Muscle layer of duodenum (tissue), 2 donors: Measurements from ENCODE around the gene EMID1.
A peak's percentile ranks its signal among the peaks of the same experiment; 100 is the strongest.

Experiments
- H3K27ac ChIP-seq: one replicate; pipeline ENCODE4 v1.7.0; 2013; ENCODE audit warnings: mild to moderate bottlenecking, low read length
- H3K27me3 ChIP-seq: one replicate; pipeline ENCODE4 v1.7.0; 2013; ENCODE audit warnings: low read depth, mild to moderate bottlenecking, control low read depth, low read length
- H3K36me3 ChIP-seq, 2 donors: one replicate each; pipeline ENCODE4 v1.7.0; 2013; ENCODE audit warnings: low read length in 2 of 2, control low read depth in 1 of 2, mild to moderate bottlenecking in 1 of 2; ENCODE audit not compliant: insufficient read depth in 2 of 2, control insufficient read depth in 1 of 2
- H3K4me1 ChIP-seq, 2 donors: one replicate each; pipeline ENCODE4 v1.7.0; 2013; ENCODE audit warnings: low read length in 2 of 2, mild to moderate bottlenecking in 2 of 2, control low read depth in 1 of 2, moderate library complexity in 1 of 2; ENCODE audit not compliant: insufficient read depth in 2 of 2, control insufficient read depth in 1 of 2
- H3K4me3 ChIP-seq, 2 donors: one replicate each; pipeline ENCODE4 v1.7.0; 2013; ENCODE audit warnings: low read length in 2 of 2, low read depth in 1 of 2, mild to moderate bottlenecking in 1 of 2
- H3K9me3 ChIP-seq, 2 donors: one replicate each; pipeline ENCODE4 v1.7.0; 2013; ENCODE audit warnings: low read length in 2 of 2, control low read depth in 1 of 2, mild to moderate bottlenecking in 1 of 2; ENCODE audit not compliant: control insufficient read depth in 1 of 2
- donor health status: healthy.

The EMID1 gene

DNA sequence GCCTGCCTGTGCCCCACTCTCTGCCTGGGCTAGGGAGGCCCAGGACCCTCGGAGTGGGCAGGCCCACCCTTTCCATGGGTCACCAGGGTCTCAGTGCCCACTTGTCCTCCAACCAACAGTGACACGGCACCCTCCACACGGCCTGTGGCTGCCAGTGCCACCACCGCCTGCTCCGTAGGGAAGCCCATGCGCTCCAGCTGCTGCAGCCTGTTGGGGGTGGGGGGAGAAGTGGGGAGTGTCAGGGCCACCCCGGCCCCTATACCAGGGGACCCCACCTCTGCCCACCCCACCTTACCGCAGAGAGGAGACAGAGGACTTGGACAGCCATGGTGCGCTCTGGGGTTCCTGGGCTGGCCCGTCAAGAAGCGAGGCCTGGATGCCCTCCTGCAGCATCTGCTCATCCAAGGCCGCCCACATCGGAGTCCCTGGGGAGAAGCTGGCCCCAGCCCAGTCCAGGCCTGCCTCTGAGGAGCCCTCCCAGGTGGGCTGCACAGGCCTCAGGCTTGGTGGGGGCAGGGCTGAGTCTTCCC lies 54.4 kb downstream of the EMID1 start:
- H3K9me3 ChIP-seq: no peaks in the 10 kb centered on the region
- no peak overlapping the region for H3K27ac ChIP-seq
- peaks cover 5 to 21% of the 10 kb centered on the region in 2 donors for H3K36me3 ChIP-seq
- no peaks in the 10 kb centered on the region for H3K4me1 ChIP-seq
- no peak overlapping the region for H3K4me3 ChIP-seq
- H3K27me3 ChIP-seq: no peaks in the 10 kb centered on the region

- Histone ChIP-seq H3K4me1 (no peaks in the 10 kb centered on the region), H3K27ac (no peak overlapping the region), H3K27me3 (no peaks in the 10 kb centered on the region), H3K9me3 (no peaks in the 10 kb centered on the region), H3K36me3 (peaks cover 8 to 26% of the 10 kb centered on the region in 2 donors), H3K4me3 (no peak overlapping the region)
These were observed 55.1 kb downstream of the EMID1 start for GRCh38 chr22:29260601-29261315.

- Histone ChIP-seq H3K27me3 (no peaks in the 10 kb centered on the region), H3K4me3 (no peak overlapping the region), H3K27ac (no peak overlapping the region), H3K36me3 (peaks cover 8 to 32% of the 10 kb centered on the region in 2 donors), H3K4me1 (peaks cover 12 to 15% of the 10 kb centered on the region in 2 donors), H3K9me3 (no peaks in the 10 kb centered on the region)
These were observed 58.1 kb downstream of the EMID1 start for GRCh38 chr22:29263791-29264276.

DNA sequence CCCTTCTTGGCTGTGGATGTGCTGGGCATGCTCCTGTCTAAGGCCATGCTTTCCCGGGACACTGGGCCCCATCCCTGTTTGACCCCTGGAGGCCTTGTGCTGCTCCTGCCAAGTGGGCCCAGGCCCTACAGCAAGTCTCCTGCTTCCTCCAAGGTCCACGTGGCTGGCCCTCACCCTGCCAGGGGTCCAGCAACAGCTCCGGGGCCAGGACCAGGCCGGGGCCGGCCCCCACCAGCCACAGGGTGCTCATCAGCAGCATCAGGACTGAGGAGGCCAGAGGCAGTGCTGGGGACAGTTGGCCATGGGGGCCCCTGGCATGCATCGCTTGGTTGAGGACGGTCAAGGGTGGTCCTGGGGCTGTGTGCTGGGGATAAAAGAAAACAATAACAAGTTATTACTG lies 59.6 kb downstream of the EMID1 start:
- Histone ChIP-seq H3K36me3 (peaks cover 8 to 28% of the 10 kb centered on the region in 2 donors), H3K9me3 (no peaks in the 10 kb centered on the region), H3K27ac (no peak overlapping the region), H3K27me3 (no peaks in the 10 kb centered on the region), H3K4me3 (no peak overlapping the region), H3K4me1 (peaks cover 22 to 28% of the 10 kb centered on the region in 2 donors)

GRCh38 chr22:29265929-29266328 lies 60.2 kb downstream of the EMID1 start:
- Histone ChIP-seq H3K4me3 (no peak overlapping the region), H3K9me3 (no peaks in the 10 kb centered on the region), H3K36me3 (peaks cover 8 to 24% of the 10 kb centered on the region in 2 donors), H3K27ac (no peak overlapping the region), H3K27me3 (no peaks in the 10 kb centered on the region), H3K4me1 (peaks cover 28 to 32% of the 10 kb centered on the region in 2 donors)

- Histone ChIP-seq H3K27me3 (no peaks in the 10 kb centered on the region), H3K9me3 (no peaks in the 10 kb centered on the region), H3K4me3 (peak overlapping the region; percentile 87 to 94), H3K27ac (peak overlapping the region; percentile 96), H3K4me1 (peaks cover 37 to 39% of the 10 kb centered on the region in 2 donors), H3K36me3 (peaks cover 8 to 24% of the 10 kb centered on the region in 2 donors)
These were observed 61.1 kb downstream of the EMID1 start for GRCh38 chr22:29266564-29267461.

GRCh38 chr22:29267462-29267857 lies 61.8 kb downstream of the EMID1 start:
- Histone ChIP-seq H3K4me3 (peak overlapping the region; percentile 87 to 94), H3K27me3 (no peaks in the 10 kb centered on the region), H3K4me1 (peaks cover 43 to 46% of the 10 kb centered on the region in 2 donors), H3K27ac (peak overlapping the region; percentile 96), H3K9me3 (no peaks in the 10 kb centered on the region), H3K36me3 (peaks cover 14 to 24% of the 10 kb centered on the region in 2 donors)

- Histone ChIP-seq H3K4me3 (peak within 1 kb of the TSS; percentile 87 to 94), H3K4me1 (peaks cover 43 to 51% of the 10 kb centered on the region in 2 donors), H3K36me3 (peaks cover 18 to 24% of the 10 kb centered on the region in 2 donors), H3K27me3 (no peaks in the 10 kb centered on the region), H3K27ac (peak within 1 kb of the TSS; percentile 96), H3K9me3 (no peaks in the 10 kb centered on the region)
These were observed 62.3 kb downstream of the EMID1 start, which contains the start of the genes EWSR1 and RHBDD3 for GRCh38 chr22:29267858-29268510. Gene EWSR1 (plus strand): TSS chr22:29268268. CDS start chr22:29268337, 69 bp downstream. Gene RHBDD3 (minus strand): TSS chr22:29267981. CDS start chr22:29265626, 2,355 bp downstream.

- Histone ChIP-seq H3K4me1 (peaks cover 43 to 57% of the 10 kb centered on the region in 2 donors), H3K4me3 (peak overlapping the region; percentile 87 to 94), H3K27me3 (no peaks in the 10 kb centered on the region), H3K9me3 (no peaks in the 10 kb centered on the region), H3K27ac (peak overlapping the region; percentile 96), H3K36me3 (peaks cover 23 to 25% of the 10 kb centered on the region in 2 donors)
These were observed 63.0 kb downstream of the EMID1 start for GRCh38 chr22:29268511-29269229.

GRCh38 chr22:29269230-29269604 lies 63.5 kb downstream of the EMID1 start:
- Histone ChIP-seq H3K36me3 (peaks cover 25 to 28% of the 10 kb centered on the region in 2 donors), H3K4me1 (peaks cover 43 to 60% of the 10 kb centered on the region in 2 donors), H3K27me3 (no peaks in the 10 kb centered on the region), H3K4me3 (peak overlapping the region; percentile 87 to 94), H3K9me3 (no peaks in the 10 kb centered on the region), H3K27ac (peak overlapping the region; percentile 96)
